AG08395 (cell line): ENCODE results near the gene RASAL2.
A peak's percentile ranks its signal among the peaks of the same experiment; 100 is the strongest.
"Not testable (repeated sequence)": the region's sequence is repeated elsewhere in the genome, so short reads cannot be mapped to it uniquely, and the experiment has no call there.

Experiments used
- DNase-seq: peaks from one replicate; pipeline ENCODE4 v3.0.0; 2012; ENCODE audit warnings: mixed read lengths, low spot score

The RASAL2 gene

DNA sequence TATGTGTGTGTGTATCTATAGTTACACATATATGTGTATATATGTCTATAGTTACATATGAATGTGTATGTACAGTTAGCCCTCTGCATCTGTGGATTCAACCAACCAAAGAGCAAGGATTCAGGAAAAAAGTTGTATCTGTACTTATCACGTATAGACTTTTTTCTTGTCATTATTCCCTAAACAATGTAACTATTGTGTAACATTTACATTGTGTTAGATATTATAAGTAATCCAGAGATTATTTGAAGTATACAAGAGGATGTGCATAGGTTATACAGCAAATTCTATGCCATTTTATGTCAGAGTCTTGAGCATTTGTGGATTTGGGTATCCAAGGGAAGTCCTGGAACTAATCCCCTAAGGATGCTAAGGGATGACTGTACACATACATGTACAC, 71.3 kb downstream of the RASAL2 start:
- DNase-seq, result no peak

DNA sequence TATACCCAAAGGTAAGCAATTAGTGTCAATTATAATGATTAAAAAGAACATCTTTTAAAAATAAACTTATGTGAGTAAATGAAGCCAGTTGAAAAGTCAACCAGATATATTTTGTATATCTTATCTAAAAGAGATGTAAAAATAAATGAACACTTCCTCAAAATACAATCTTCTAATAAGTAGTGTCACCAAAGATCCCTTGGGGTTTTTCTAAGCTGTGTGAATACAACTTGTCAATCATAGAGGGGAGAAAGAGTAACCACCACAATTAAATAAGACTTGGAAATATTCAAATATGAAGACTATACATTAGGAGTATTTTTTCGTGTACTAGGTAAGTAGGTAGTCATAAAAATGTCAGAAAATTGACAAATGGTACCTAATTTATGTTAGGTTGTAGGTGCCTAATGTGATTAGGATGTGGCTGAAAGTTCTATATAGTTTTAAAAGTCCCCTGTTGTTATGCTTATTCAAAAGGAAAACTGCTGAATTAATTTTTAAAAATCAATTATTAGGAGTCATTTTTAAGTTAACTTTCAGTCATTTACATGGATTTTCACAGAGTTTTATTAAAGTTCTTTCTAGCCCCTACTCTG, 72.6 kb downstream of the RASAL2 start:
- no peak for DNase-seq

DNA sequence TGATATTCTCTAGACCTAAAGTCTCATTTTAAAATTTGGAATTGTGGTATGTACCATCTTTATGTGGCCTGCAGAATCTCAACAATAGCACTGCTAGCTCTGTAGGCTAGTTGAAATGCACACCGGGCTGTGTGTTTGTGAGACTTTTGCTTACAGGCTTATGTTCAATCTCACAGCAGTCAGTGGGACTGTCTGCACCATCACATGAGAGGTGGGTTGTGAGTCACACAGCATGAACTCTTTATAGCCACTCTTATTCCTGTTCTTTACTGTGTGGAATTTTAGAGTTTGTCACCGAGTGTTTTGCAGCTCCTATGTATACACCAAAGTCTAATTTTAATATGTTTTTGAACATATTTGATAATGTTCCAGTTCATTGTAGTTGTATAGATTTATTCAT, 74.6 kb downstream of the RASAL2 start:
- DNase-seq, result peak; percentile 19

GRCh38 chr1:178169649-178170048, 75.7 kb downstream of the RASAL2 start:
- no peak for DNase-seq

DNA sequence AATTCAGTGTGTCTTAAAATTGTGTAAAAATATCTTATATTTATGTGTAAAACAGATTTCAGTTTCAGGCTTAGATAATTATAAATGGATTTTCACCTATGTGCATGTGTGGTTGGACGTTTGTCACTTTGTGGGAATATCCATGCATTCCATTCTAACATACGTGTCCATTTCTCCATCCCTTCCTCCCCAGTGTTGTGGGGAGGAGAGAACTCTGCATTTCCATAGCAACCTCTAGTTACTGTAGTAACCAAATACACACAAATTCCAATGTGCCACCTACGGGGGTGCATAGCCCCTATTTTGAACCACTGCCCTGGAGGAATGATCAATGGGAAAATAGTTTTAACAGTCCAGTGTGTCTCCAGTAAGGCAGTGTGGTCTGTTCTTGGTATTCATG, 79.0 kb downstream of the RASAL2 start:
- peak; percentile 17 for DNase-seq

- DNase-seq, result no peak
These were observed 80.6 kb downstream of the RASAL2 start for GRCh38 chr1:178174539-178174938.

GRCh38 chr1:178180405-178180804, 86.5 kb downstream of the RASAL2 start:
- DNase-seq, result no peak

GRCh38 chr1:178183796-178184195, 89.9 kb downstream of the RASAL2 start:
- DNase-seq, result no peak

- no peak for DNase-seq
These were observed 94.4 kb downstream of the RASAL2 start for GRCh38 chr1:178188306-178188705.

DNA sequence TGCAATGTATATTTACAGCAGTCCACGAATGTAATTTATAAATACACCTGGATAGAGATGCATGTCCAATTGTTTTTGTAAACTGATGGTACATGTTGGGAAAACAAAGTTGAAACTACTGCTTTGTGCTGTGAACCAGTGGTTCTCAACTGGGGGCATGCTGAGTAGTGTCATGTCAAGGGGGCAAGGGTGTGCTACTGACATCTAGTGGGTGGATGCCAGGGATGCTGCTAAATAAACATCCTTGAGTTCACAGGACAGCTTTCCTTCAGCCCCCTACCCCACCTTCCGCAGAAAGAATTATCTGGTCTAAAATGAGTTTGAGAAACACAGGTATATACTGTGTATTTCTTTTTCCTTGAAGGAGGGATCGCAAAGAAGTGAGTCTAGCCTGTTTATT, 95.9 kb downstream of the RASAL2 start:
- peak; percentile 7 for DNase-seq

DNA sequence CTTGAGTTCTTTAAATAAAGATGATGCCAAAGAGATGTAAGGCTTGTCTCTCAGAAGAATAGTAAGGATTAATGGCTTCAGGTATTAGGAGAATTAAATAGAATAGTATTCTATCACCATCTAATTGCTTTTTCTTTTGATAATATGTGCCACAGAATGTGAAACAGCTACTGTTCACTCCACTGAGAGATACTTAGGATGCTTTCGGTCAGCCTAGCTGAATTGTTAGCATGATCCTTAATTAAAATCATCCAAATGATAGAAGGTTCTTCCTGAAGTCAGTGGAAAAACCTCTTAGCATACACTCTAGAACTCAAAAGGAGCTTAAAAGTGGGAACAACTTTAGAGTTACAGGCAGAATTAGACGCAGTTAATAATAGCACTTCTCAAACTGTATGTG, 97.0 kb downstream of the RASAL2 start:
- DNase-seq, result no peak

DNA sequence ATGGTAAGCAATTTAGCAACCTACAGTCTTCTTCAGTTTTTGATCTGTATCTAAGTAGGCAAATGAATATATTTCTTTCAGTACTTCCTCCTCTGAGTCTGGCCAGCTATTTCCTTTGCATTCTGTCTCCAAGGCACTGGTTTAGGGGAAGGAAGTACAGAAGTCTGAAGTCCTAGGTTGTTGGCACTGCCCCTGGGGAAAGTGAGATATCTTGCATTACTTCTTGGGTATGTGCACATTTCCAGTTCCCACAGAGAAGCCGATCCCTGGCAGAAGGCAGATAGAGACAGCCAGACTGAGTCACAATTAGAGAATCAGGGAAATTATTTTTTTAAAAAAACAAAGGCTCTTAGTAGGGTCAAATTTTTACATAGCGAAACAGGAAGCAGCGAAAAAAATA, 98.8 kb downstream of the RASAL2 start:
- DNase-seq, result peak; percentile 69

GRCh38 chr1:178196631-178197030, 102.7 kb downstream of the RASAL2 start:
- DNase-seq, result no peak

DNA sequence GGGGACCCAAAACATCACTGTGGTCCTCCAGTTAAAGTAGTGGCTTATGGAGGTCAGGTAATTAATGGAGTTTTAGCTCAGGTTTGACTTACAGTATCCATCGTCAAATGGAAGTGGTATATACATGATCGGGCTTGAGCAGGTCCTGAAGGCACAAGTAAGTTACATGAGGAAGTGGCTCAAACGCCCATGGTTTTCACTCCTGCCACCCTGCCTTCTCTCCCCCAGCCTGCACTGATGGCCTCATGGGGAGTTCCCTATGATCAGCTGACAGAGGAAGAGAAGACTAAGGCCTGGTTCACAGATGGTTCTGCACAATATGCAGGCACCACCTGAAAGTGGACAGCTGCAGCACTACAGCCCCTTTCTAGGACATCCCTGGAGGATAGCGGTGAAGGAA, 108.2 kb downstream of the RASAL2 start:
- not testable (repeated sequence) for DNase-seq

DNA sequence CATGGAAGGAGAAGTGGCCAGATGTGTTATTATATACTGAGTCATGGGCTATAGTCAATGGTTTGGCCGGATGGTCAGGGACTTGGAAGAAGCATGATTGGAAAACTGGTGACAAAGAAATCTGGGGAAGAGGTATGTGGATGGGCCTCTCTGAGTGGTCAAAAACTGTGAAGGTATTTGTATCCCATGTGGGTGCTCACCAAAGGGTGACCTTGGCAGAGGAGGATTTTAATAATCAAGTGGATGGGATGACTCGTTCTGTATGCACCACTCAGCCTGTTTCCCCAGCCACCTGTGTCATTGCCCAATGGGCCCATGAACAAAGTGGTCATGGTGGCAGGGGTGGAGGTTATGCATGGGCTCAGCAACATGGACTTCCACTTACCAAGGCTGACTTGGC, 108.6 kb downstream of the RASAL2 start:
- not testable (repeated sequence) for DNase-seq

GRCh38 chr1:178208269-178208856, 114.5 kb downstream of the RASAL2 start:
- not testable (repeated sequence) for DNase-seq

GRCh38 chr1:178209935-178210334, 116.0 kb downstream of the RASAL2 start:
- DNase-seq, result no peak

DNA sequence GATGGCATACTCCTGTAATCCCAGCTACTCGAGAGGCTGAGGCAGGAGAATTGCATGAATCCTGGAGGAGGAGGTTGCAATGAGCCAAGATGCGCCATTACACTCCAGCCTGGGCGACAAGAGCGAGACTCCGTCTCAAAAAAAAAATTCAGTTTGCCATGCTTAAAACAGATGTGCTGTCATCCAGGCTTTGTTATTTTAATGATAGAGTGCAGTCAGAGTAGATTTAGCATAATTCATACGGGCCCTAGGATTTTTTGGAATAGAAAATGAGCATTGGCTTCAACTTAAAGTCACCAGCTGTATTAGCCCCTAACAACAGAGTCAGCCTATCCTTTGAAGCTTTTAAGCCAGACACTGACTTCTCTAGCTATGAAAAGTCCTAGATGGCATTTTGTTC, 124.6 kb downstream of the RASAL2 start:
- no peak for DNase-seq

GRCh38 chr1:178220094-178220493, 126.2 kb downstream of the RASAL2 start:
- peak; percentile 2 for DNase-seq

- no peak for DNase-seq
These were observed 129.4 kb downstream of the RASAL2 start for GRCh38 chr1:178223289-178223688.

GRCh38 chr1:178224358-178224757, 130.5 kb downstream of the RASAL2 start:
- DNase-seq, result no peak

GRCh38 chr1:178230881-178231409, 137.0 kb downstream of the RASAL2 start:
- DNase-seq, result no peak

- DNase-seq, result no peak
These were observed 138.2 kb downstream of the RASAL2 start for GRCh38 chr1:178232108-178232507.

GRCh38 chr1:178232949-178233348, 139.0 kb downstream of the RASAL2 start:
- DNase-seq, result peak; percentile 20
